D721Med (cell line): Measurements from ENCODE around the gene KARS1.

Experiments
- DNase-seq: peaks from one replicate; pipeline ENCODE4 v3.0.0; 2011; ENCODE audit warnings: low spot score; ENCODE audit not compliant: insufficient read length
- FAIRE-seq: peaks from 2 replicates; lab custom pipeline; 2011; peaks lifted over from hg19 to GRCh38; lab: Jason Lieb, UNC
- TF ChIP-seq, protein P1 (sequence below): IDR thresholded peaks from 2 replicates; pipeline ENCODE4 v1.5.1; 2012; ENCODE audit warnings: mild to moderate bottlenecking, control low read depth; ENCODE audit not compliant: insufficient read depth; ENCODE audit errors: missing control alignments

KARS1 gene

DNA sequence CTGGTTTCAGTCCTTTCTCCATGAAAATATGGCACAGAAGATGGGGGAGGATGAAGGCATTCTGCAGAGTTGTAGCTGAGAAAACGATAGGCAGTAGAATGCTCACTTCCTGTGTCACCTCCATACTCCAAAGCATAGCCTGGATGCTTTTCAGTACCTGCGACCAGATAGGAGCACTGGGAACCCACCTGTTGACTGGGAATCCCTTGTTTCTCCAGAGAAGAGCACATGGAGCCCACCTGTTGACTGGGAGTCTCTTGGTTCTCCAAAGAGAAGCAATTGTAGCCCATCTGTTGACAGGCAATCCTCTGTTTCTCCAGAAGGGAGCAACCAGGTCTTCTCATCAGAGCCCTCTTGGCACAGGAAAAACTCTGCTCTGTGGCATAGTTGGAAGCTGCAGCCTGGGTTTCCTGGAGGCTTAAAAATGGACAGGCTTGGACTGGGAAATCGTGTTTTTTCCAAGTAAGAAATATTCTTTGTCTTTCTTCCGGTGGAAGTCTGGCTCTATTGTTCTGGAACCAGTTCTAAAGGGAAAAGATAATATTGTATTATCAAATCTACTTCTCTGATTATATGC, 13.3 kb upstream of the KARS1 start:
- DNase-seq (no peak), FAIRE-seq (no peak)
- TF ChIP-seq, protein P1, sequence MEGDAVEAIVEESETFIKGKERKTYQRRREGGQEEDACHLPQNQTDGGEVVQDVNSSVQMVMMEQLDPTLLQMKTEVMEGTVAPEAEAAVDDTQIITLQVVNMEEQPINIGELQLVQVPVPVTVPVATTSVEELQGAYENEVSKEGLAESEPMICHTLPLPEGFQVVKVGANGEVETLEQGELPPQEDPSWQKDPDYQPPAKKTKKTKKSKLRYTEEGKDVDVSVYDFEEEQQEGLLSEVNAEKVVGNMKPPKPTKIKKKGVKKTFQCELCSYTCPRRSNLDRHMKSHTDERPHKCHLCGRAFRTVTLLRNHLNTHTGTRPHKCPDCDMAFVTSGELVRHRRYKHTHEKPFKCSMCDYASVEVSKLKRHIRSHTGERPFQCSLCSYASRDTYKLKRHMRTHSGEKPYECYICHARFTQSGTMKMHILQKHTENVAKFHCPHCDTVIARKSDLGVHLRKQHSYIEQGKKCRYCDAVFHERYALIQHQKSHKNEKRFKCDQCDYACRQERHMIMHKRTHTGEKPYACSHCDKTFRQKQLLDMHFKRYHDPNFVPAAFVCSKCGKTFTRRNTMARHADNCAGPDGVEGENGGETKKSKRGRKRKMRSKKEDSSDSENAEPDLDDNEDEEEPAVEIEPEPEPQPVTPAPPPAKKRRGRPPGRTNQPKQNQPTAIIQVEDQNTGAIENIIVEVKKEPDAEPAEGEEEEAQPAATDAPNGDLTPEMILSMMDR = no peak

DNA sequence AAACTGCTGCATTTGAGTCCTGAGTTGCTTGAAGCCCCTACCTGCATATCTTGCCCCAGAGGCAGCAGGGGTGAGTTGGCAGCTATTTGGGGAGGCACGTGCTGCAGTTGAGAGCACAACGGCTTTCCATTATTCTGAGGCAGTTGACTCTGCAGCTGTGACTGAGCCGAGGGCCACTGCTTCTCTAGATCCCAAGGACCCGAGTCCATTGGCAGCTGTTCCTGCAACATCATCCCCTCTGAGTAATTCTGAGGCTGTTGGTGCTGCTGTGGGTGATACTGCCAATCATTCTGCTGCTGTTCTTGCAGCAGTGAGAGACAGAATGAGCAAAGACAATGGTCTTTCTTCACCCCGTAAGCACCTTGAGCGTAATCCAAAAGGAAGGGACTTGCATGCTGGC, 12.9 kb upstream of the KARS1 start:
- TF ChIP-seq, protein P1 = no peak
- DNase-seq (no peak), FAIRE-seq (no peak)

DNA sequence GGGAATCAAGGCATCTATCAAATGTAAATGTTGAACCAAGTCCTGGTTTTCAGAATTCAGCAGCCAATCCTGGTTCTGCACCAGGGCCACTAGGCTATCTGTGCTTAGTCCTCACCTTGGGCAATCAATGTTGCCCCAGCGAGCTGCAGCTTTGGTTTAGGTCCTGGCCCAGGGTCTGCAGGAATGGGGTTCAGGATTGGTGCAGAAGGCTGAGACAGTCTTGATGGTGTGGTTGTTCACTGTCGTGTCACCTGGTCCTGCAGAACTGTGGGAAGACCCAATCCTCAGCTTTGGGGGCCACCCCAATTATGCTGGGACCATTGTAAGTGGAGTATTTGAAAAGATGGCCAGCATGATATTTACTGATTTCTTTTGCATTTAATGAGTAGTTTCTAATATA, 10.7 kb upstream of the KARS1 start:
- TF ChIP-seq, protein P1 = no peak
- no peak for DNase-seq
- no peak for FAIRE-seq

DNA sequence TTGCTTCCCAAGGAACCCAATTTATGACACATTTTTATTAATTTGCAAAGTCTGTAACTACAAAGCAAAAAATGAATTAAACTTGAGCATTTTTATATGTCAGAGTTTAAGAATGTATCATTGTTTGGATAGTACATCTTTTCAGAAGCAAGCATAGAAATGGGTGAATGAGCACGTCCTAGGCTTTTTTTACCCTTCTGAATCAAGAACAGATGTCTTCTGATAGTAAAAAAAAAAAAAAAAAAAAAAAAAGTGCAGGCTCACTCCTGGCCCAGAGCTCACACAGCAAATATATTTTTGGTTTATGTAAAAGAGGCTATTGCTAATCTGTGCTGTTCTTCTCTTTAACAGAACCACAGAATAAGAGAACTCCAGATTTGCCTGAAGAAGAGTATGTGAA, 6.5 kb upstream of the KARS1 start:
- FAIRE-seq (no peak), DNase-seq (no peak)
- TF ChIP-seq, protein P1 = no peak

DNA sequence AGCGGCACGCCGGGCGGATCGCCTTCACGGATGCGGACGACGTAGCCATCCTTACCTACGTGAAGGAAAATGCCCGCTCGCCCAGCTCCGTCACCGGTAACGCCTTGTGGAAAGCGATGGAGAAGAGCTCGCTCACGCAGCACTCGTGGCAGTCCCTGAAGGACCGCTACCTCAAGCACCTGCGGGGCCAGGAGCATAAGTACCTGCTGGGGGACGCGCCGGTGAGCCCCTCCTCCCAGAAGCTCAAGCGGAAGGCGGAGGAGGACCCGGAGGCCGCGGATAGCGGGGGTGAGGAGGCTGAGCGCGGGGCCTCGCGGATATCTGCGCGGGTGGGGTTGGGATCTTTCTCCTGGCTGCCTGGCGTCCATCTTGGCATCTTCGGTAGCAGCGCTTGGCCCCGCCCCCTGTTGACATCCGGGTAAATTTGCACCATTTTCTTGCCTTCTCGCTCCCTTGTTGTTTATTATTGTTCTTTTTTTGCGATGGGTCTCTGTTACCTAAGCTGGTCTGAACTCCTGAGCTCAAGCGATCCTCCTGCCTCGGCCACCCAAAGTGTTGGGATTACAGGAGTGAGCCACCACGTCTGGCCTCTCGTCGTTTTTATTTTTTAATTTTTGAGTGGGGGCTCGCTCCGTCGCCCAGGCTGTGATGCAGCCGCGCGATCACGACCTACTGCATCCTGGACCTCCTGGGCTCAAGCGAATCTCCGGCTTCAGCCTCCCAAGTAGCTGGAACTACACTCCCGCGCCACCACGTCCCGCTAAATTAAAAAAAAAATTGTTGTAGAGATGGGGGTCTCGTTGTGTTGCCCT, 1.0 kb upstream of the KARS1 start:
- DNase-seq = no peak
- TF ChIP-seq, protein P1 = no peak
- FAIRE-seq = no peak

DNA sequence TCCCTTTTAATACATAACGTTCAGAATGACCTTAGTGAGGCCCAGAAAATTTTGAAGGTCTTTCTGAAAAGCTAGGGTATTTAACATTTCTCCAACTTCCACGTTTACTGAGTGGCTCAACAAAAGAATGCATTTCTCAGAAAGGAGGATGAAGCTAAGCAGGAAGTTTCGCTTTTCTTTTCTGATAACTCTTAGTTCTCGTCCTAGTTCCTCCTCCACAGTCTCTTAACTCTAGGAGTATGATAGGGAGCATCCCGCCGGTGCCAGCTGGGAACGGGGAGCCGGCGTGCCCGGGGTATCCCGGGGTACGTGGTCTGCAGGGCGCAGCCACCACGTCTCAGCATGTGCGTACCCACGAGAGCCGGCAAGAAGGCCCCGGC, 363 bp downstream of the KARS1 start:
- TF ChIP-seq, protein P1 = no peak

More for the DNA sequence above, 363 bp downstream of the KARS1 start:
- DNase-seq (no peak), FAIRE-seq (no peak)
